ENCODE results near the gene PHF20.
"Not testable (repeated sequence)": the region's sequence is repeated elsewhere in the genome, so short reads cannot be mapped to it uniquely, and the experiment has no call there.

PHF20 gene

GRCh38 chr20:35771689-35772562 lies at the start of gene PHF20:
PHF20 (plus strand) TSS chr20:35772015; CDS start chr20:35801523, 29,508 bp downstream.
- peak; percentile 100 for DNase-seq (ENCODE audit: low read depth)

- not testable (repeated sequence) for DNase-seq (ENCODE audit: low read depth)
Observed at GRCh38 chr20:35723275-35723639, 48.6 kb upstream of the PHF20 start.

- DNase-seq (ENCODE audit: low read depth) = not testable (repeated sequence)
Observed at GRCh38 chr20:35723652-35724320, 48.0 kb upstream of the PHF20 start.

GRCh38 chr20:35724321-35725230 lies 47.2 kb upstream of the PHF20 start:
- no peak for DNase-seq (ENCODE audit: low read depth)

- DNase-seq (ENCODE audit: low read depth) = no peak
Observed at GRCh38 chr20:35726842-35727711, 44.7 kb upstream of the PHF20 start.

GRCh38 chr20:35729283-35729807 lies 42.5 kb upstream of the PHF20 start:
- DNase-seq (ENCODE audit: low read depth) = no peak

GRCh38 chr20:35729836-35730582 lies 41.8 kb upstream of the PHF20 start:
- DNase-seq (ENCODE audit: low read depth) = no peak

- no peak for DNase-seq (ENCODE audit: low read depth)
Observed at GRCh38 chr20:35730583-35731468, 41.0 kb upstream of the PHF20 start.

- DNase-seq (ENCODE audit: low read depth) = no peak
Observed at GRCh38 chr20:35731469-35731788, 40.4 kb upstream of the PHF20 start.

- DNase-seq (ENCODE audit: low read depth) = no peak
Observed at GRCh38 chr20:35731862-35732643, 39.8 kb upstream of the PHF20 start.

GRCh38 chr20:35732644-35732982 lies 39.2 kb upstream of the PHF20 start:
- DNase-seq (ENCODE audit: low read depth) = no peak

- no peak for DNase-seq (ENCODE audit: low read depth)
Observed at GRCh38 chr20:35734374-35734773, 37.4 kb upstream of the PHF20 start.

GRCh38 chr20:35734777-35735649 lies 36.8 kb upstream of the PHF20 start:
- DNase-seq (ENCODE audit: low read depth) = no peak

GRCh38 chr20:35735826-35736470 lies 35.9 kb upstream of the PHF20 start:
- DNase-seq (ENCODE audit: low read depth) = no peak

GRCh38 chr20:35737865-35738333 lies 33.9 kb upstream of the PHF20 start:
- no peak for DNase-seq (ENCODE audit: low read depth)

- no peak for DNase-seq (ENCODE audit: low read depth)
Observed at GRCh38 chr20:35738410-35739179, 33.2 kb upstream of the PHF20 start.

All from activated T-helper 1 cell treated with Interleukin-2 at 50 U/mL for 16 hours (primary cell).